PC-9 (cell line): ENCODE results near the gene RCAN1. TPM values are rescaled to one million over a fixed set of nuclear protein-coding genes. Genes with fewer than 3 reads are reported as not detected.

ENCODE experiments used
- BruUV-seq: library from RNA; stranded (reverse); fragments of 400-500 nt; replicated peaks from 2 replicates; lab custom pipeline; 2021; lab: Mats Ljungman, UMichigan
- CTCF ChIA-PET: fragments of 300-600 bp; sonication (Branson Sonifier 250); formaldehyde crosslinking; loops from one replicate; lab custom pipeline; 2022; ENCODE audit warnings: antibody characterized with exemption; lab: Charles Lee
- POLR2A ChIA-PET: fragments of 300-600 bp; sonication (Branson Sonifier 250); formaldehyde crosslinking; loops from one replicate; lab custom pipeline; 2022; ENCODE audit warnings: antibody characterized with exemption; ENCODE audit not compliant: unreplicated experiment; lab: Charles Lee
- DNase-seq, 2 experiments: peaks; one replicate each; pipeline versions ENCODE4 v3.0.0 to v3.0.0-alpha.2; 2015 to 2022; ENCODE audit warnings: mixed read lengths in 1 of 2
- H2AFZ ChIP-seq: fragments of 200-600 bp; sonication (generic); 2 replicates; pipeline ENCODE4 v1.8.1; 2017; ENCODE audit warnings: antibody characterized with exemption
- H3F3A ChIP-seq: fragments of 200-600 bp; sonication (generic); 2 replicates; pipeline ENCODE4 v1.8.1; 2017; ENCODE audit warnings: antibody characterized with exemption, mild to moderate bottlenecking, low read depth; ENCODE audit not compliant: insufficient read depth
- H3K27ac ChIP-seq: fragments of 200-600 bp; sonication (generic); 2 replicates; pipeline ENCODE4 v1.6.1; 2016; ENCODE audit warnings: mixed run types
- H3K27me3 ChIP-seq: fragments of 200-600 bp; sonication (generic); 2 replicates; pipeline ENCODE4 v1.6.1; 2016; ENCODE audit warnings: low read depth, mixed run types; ENCODE audit not compliant: insufficient read depth
- H3K36me3 ChIP-seq: fragments of 200-600 bp; sonication (generic); 2 replicates; pipeline ENCODE4 v1.6.1; 2016; ENCODE audit warnings: low read depth, mixed run types
- H3K4me1 ChIP-seq: fragments of 200-600 bp; sonication (generic); replicated peaks from 2 replicates; pipeline ENCODE4 v1.6.1; 2016; ENCODE audit warnings: mixed run types; ENCODE audit not compliant: insufficient read depth
- H3K4me2 ChIP-seq: fragments of 200-600 bp; sonication (generic); 2 replicates; pipeline ENCODE4 v1.6.1; 2017; ENCODE audit warnings: mixed run types
- H3K4me3 ChIP-seq: fragments of 200-600 bp; sonication (generic); 2 replicates; pipeline ENCODE4 v1.6.1; 2016; ENCODE audit warnings: mixed run types
- H3K79me2 ChIP-seq: fragments of 200-600 bp; sonication (generic); 2 replicates; pipeline ENCODE4 v1.6.1; 2017; ENCODE audit warnings: low read depth, mixed run types
- H3K9me2 ChIP-seq: fragments of 200-600 bp; sonication (generic); 2 replicates; pipeline ENCODE4 v1.8.1; 2017; ENCODE audit warnings: mild to moderate bottlenecking; ENCODE audit not compliant: insufficient read depth
- H3K9me3 ChIP-seq: fragments of 200-600 bp; sonication (generic); 2 replicates; pipeline ENCODE4 v1.8.1; 2016; ENCODE audit warnings: low read depth; ENCODE audit not compliant: insufficient read depth
- H4K20me1 ChIP-seq: fragments of 200-600 bp; sonication (generic); 2 replicates; pipeline ENCODE4 v1.8.1; 2017; ENCODE audit not compliant: insufficient read depth
- EZH2 ChIP-seq: fragments of 200-600 bp; sonication (generic); IDR thresholded peaks from 2 replicates; pipeline ENCODE4 v1.8.0; 2017; ENCODE audit warnings: antibody characterized with exemption, low read depth
- intact Hi-C: fragments of 100-400 bp; cut with micrococcal nuclease; formaldehyde crosslinking; loops from one replicate; pipeline ENCODE4 v1.10.0; 2022; ENCODE audit not compliant: unreplicated experiment
- total RNA-seq: library from RNA; stranded (reverse); gene quantifications from 2 replicates; pipeline ENCODE4 v1.2.3, GENCODE V29; 2021
- TF ChIP-seq, protein P1 (sequence below): fragments of 200-600 bp; sonication (generic); conservative IDR thresholded peaks from 2 replicates; pipeline ENCODE4 v1.6.1; 2017; ENCODE audit warnings: mixed run types, antibody characterized with exemption, mild to moderate bottlenecking, moderate library complexity

RCAN1 gene
- total RNA-seq, 1 experiment from 2014 or later, result 7.2 TPM

DNA sequence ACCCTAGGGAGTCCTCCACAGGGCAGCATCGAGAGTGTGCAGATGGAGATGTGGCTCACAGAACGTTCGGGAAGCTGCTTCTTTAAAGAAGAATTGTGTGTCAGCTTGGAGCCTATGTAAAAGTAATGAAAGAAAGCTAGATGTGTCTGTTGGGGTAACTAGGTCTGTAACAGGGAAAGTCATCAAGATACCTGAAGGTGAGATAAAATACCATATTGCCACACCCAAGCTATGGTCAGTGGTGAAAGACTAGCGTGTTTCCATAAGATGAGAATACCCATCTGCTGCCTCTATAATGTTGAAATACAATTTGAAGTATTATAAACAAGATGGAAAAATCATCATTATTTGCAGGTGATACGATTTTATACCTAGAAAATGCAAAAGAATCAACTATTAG lies 17.5 kb downstream of the RCAN1 start:
- peaks cover 51% of the 10 kb centered on the region for H3K4me1 ChIP-seq
- ChIA-PET CTCF (no interaction called here), POLR2A (no interaction called here)
- H3F3A ChIP-seq, result peaks cover 15% of the 10 kb centered on the region
- H3K9me2 ChIP-seq, result no peaks in the 10 kb centered on the region
- peaks cover 6% of the 10 kb centered on the region; the same call in 1 of the 2 replicates for H3K79me2 ChIP-seq
- intact Hi-C loops, result no loop called here
- TF ChIP-seq, protein P1, sequence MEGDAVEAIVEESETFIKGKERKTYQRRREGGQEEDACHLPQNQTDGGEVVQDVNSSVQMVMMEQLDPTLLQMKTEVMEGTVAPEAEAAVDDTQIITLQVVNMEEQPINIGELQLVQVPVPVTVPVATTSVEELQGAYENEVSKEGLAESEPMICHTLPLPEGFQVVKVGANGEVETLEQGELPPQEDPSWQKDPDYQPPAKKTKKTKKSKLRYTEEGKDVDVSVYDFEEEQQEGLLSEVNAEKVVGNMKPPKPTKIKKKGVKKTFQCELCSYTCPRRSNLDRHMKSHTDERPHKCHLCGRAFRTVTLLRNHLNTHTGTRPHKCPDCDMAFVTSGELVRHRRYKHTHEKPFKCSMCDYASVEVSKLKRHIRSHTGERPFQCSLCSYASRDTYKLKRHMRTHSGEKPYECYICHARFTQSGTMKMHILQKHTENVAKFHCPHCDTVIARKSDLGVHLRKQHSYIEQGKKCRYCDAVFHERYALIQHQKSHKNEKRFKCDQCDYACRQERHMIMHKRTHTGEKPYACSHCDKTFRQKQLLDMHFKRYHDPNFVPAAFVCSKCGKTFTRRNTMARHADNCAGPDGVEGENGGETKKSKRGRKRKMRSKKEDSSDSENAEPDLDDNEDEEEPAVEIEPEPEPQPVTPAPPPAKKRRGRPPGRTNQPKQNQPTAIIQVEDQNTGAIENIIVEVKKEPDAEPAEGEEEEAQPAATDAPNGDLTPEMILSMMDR, result no peak
- no peak for TF ChIP-seq EZH2
- no peak overlapping the region for H3K27ac ChIP-seq
- no peaks in the 10 kb centered on the region for H3K9me3 ChIP-seq
- no peak overlapping the region for H3K4me3 ChIP-seq
- DNase-seq, result no peak
- no TSS peak for BruUV-seq
- no peak overlapping the region for H3K4me2 ChIP-seq
- no peaks in the 10 kb centered on the region for H3K36me3 ChIP-seq
- H4K20me1 ChIP-seq, result no peaks in the 10 kb centered on the region
- no peak overlapping the region for H2AFZ ChIP-seq
- no peaks in the 10 kb centered on the region for H3K27me3 ChIP-seq

GRCh38 chr21:34596561-34597271 lies 18.2 kb downstream of the RCAN1 start:
- no peak overlapping the region for H3K27ac ChIP-seq
- H3K4me3 ChIP-seq, result no peak overlapping the region
- BruUV-seq, result no TSS peak
- H3K9me3 ChIP-seq, result no peaks in the 10 kb centered on the region
- no peaks in the 10 kb centered on the region for H3K36me3 ChIP-seq
- CTCF ChIA-PET, result no interaction called here
- no peak for DNase-seq
- peaks cover 51% of the 10 kb centered on the region for H3K4me1 ChIP-seq
- H3K4me2 ChIP-seq, result no peak overlapping the region
- POLR2A ChIA-PET, result no interaction called here
- intact Hi-C loops, result no loop called here
- H3K9me2 ChIP-seq, result no peaks in the 10 kb centered on the region
- peaks cover 6% of the 10 kb centered on the region; the same call in 1 of the 2 replicates for H3K79me2 ChIP-seq
- H3K27me3 ChIP-seq, result no peaks in the 10 kb centered on the region
- TF ChIP-seq, protein P1, result no peak
- no peak for TF ChIP-seq EZH2
- H2AFZ ChIP-seq, result no peak overlapping the region
- H4K20me1 ChIP-seq, result no peaks in the 10 kb centered on the region
- peaks cover 15% of the 10 kb centered on the region for H3F3A ChIP-seq

- Histone ChIP-seq H3K4me3 (no peak overlapping the region), H3K27me3 (no peaks in the 10 kb centered on the region), H3K4me1 (peaks cover 51% of the 10 kb centered on the region), H3K4me2 (peak overlapping the region; percentile 62), H3K27ac (peak overlapping the region; percentile 63), H3K36me3 (no peaks in the 10 kb centered on the region), H4K20me1 (no peaks in the 10 kb centered on the region), H2AFZ (no peak overlapping the region), H3F3A (peaks cover 15% of the 10 kb centered on the region), H3K79me2 (peaks cover 6% of the 10 kb centered on the region; the same call in 1 of the 2 replicates), H3K9me3 (no peaks in the 10 kb centered on the region), H3K9me2 (no peaks in the 10 kb centered on the region)
- ChIA-PET CTCF (no interaction called here), POLR2A (no interaction called here)
- peak in 1 of 2 experiments; percentile 78 for DNase-seq
- intact Hi-C loops, result no loop called here
- no TSS peak for BruUV-seq
- no peak for TF ChIP-seq EZH2
- TF ChIP-seq, protein P1, result no peak
Measured at GRCh38 chr21:34595457-34595856, 19.5 kb downstream of the RCAN1 start.
